HCT116 (cell line): ENCODE data around the gene ADK. TPM values are rescaled to one million over a fixed set of nuclear protein-coding genes. Genes with fewer than 3 reads are reported as not detected.

Experiments
- ATAC-seq: fragments of 200-7000 bp; cut with Tn5 transposase; 2 replicates; pipeline ENCODE4 v1.9.1; 2020; ENCODE audit warnings: mild to moderate bottlenecking, moderate library complexity
- BruUV-seq: library from RNA; stranded (reverse); fragments of 400-500 nt; replicated peaks from 2 replicates; lab custom pipeline; 2021; lab: Mats Ljungman, UMichigan
- CTCF ChIA-PET: fragments of 300-600 bp; sonication (Branson Sonifier 250); formaldehyde crosslinking; loops from one replicate; lab custom pipeline; 2021; ENCODE audit warnings: antibody characterized with exemption; lab: Charles Lee
- POLR2A ChIA-PET: fragments of 300-600, 350-600 bp; sonication (Branson Sonifier 250); formaldehyde crosslinking; loops from one replicate; lab custom pipeline; 2021; ENCODE audit warnings: antibody characterized with exemption; lab: Charles Lee
- RAD21 ChIA-PET, 2 experiments: fragments of 300-600 bp; sonication (Branson Sonifier 250); formaldehyde crosslinking; loops; one replicate each; lab custom pipeline; 2023; ENCODE audit warnings: low total read pairs in 2 of 2; ENCODE audit not compliant: uncharacterized antibody in 2 of 2, unreplicated experiment in 2 of 2, low non-redundant PET in 1 of 2; lab: Charles Lee
- DNase-seq: peaks from one replicate; pipeline ENCODE4 v3.0.0-alpha.2; 2010; ENCODE audit warnings: low read depth, low spot score
- H2AFZ ChIP-seq: fragments of 200-600 bp; shearing (Covaris generic), sonication (generic); 2 replicates; pipeline ENCODE4 v1.6.1; 2017; ENCODE audit warnings: low read depth, mixed run types, mixed read lengths, antibody characterized with exemption, low read length; ENCODE audit not compliant: poor library complexity, severe bottlenecking
- H3K27ac ChIP-seq: 2 replicates; pipeline ENCODE4 v1.5.1; 2012; ENCODE audit warnings: low read depth, low read length
- H3K27me3 ChIP-seq: fragments of 200-600 bp; sonication (generic); 2 replicates; pipeline ENCODE4 v1.6.1; 2016; ENCODE audit warnings: mixed run types, low read length, mixed read lengths; ENCODE audit not compliant: insufficient read depth
- H3K36me3 ChIP-seq, 2 experiments: fragments of 200-500 bp in 1 of 2; fragments of 200-600 bp in 1 of 2; sonication (Bioruptor generic) in 1 of 2; sonication (generic) in 1 of 2; 2 replicates each; pipeline versions ENCODE4 v1.5.1 to v1.6.1; 2014 to 2016; ENCODE audit warnings: low read length in 2 of 2, inconsistent platforms in 1 of 2, mixed read lengths in 1 of 2, mixed run types in 1 of 2; ENCODE audit not compliant: insufficient read depth in 2 of 2, control insufficient read depth in 1 of 2
- H3K4me1 ChIP-seq, 2 experiments: fragments of 200-600 bp in 1 of 2; sonication (generic) in 1 of 2; 2 replicates each; pipeline versions ENCODE4 v1.5.1 to v1.6.1; 2012 to 2017; ENCODE audit warnings: low read length in 2 of 2, inconsistent platforms in 1 of 2, mild to moderate bottlenecking in 1 of 2, mixed read lengths in 1 of 2, mixed run types in 1 of 2, moderate library complexity in 1 of 2; ENCODE audit not compliant: insufficient read depth in 2 of 2, control insufficient read depth in 1 of 2
- H3K4me2 ChIP-seq: fragments of 200-600 bp; sonication (generic); 2 replicates; pipeline ENCODE4 v1.6.1; 2017; ENCODE audit warnings: mixed run types, low read length, mixed read lengths
- H3K4me3 ChIP-seq, 2 experiments: fragments of 200-600 bp in 1 of 2; sonication (generic) in 1 of 2; replicated peaks in 1 of 2; 2 replicates each; pipeline ENCODE4 v1.5.1; 2011 to 2016; ENCODE audit warnings: low read length in 2 of 2, control low read depth in 1 of 2, low read depth in 1 of 2, mild to moderate bottlenecking in 1 of 2, mixed read lengths in 1 of 2, mixed run types in 1 of 2
- H3K79me2 ChIP-seq: fragments of 200-600 bp; sonication (generic); 2 replicates; pipeline ENCODE4 v1.6.1; 2017; ENCODE audit warnings: mild to moderate bottlenecking, mixed run types, low read length, moderate library complexity, mixed read lengths; ENCODE audit not compliant: insufficient read depth
- H3K9ac ChIP-seq: fragments of 200-600 bp; sonication (generic); 2 replicates; pipeline ENCODE4 v1.6.1; 2016; ENCODE audit warnings: low read length, mixed read lengths
- H3K9me2 ChIP-seq: fragments of 200-600 bp; sonication (generic), shearing (Covaris generic); 2 replicates; pipeline ENCODE4 v1.6.1; 2017; ENCODE audit warnings: mixed run types, mild to moderate bottlenecking, moderate library complexity; ENCODE audit not compliant: insufficient read depth
- H3K9me3 ChIP-seq, 2 experiments: fragments of 200-500 bp in 1 of 2; fragments of 200-600 bp in 1 of 2; sonication (Bioruptor generic) in 1 of 2; sonication (generic) in 1 of 2; 2 replicates each; pipeline ENCODE4 v1.6.1; 2014 to 2017; ENCODE audit warnings: low read length in 2 of 2, mixed read lengths in 2 of 2, inconsistent platforms in 1 of 2, low read depth in 1 of 2, mild to moderate bottlenecking in 1 of 2, mixed run types in 1 of 2, moderate library complexity in 1 of 2; ENCODE audit not compliant: control insufficient read depth in 1 of 2, insufficient read depth in 1 of 2
- H4K20me1 ChIP-seq: fragments of 200-600 bp; sonication (generic), shearing (Covaris generic); 2 replicates; pipeline ENCODE4 v1.6.1; 2017; ENCODE audit warnings: mixed run types, mild to moderate bottlenecking, moderate library complexity; ENCODE audit not compliant: insufficient read depth
- ATF3 ChIP-seq: IDR thresholded peaks from 2 replicates; pipeline ENCODE4 v1.6.1; 2012
- CTCF ChIP-seq, 3 experiments: fragments of 200-600 bp in 1 of 3; sonication (generic) in 1 of 3; IDR thresholded peaks in 2 of 3; conservative IDR thresholded peaks in 1 of 3; 2 replicates each; pipeline ENCODE4 v1.5.1; 2012 to 2017; ENCODE audit warnings: low read depth in 2 of 3, low read length in 2 of 3, antibody characterized with exemption in 1 of 3, borderline replicate concordance in 1 of 3, control low read depth in 1 of 3, mild to moderate bottlenecking in 1 of 3, mixed read lengths in 1 of 3, mixed run types in 1 of 3, moderate library complexity in 1 of 3; ENCODE audit not compliant: insufficient read depth in 1 of 3
- ELF1 ChIP-seq: IDR thresholded peaks from 2 replicates; pipeline ENCODE4 v1.6.1; 2012; ENCODE audit warnings: low read depth, borderline replicate concordance
- EZH2 ChIP-seq: fragments of 200-600 bp; sonication (generic); IDR thresholded peaks from 2 replicates; pipeline ENCODE4 v1.6.1; 2017; ENCODE audit warnings: antibody characterized with exemption, mixed run types
- EZH2phosphoT487 ChIP-seq: fragments of 200-600 bp; IDR thresholded peaks from 2 replicates; pipeline ENCODE4 v1.6.1; 2018; ENCODE audit warnings: antibody characterized with exemption, borderline replicate concordance
- FOSL1 ChIP-seq: IDR thresholded peaks from 2 replicates; pipeline ENCODE4 v1.6.1; 2012; ENCODE audit warnings: low read depth
- JUND ChIP-seq: IDR thresholded peaks from 2 replicates; pipeline ENCODE4 v1.6.1; 2012
- MAX ChIP-seq: IDR thresholded peaks from 2 replicates; pipeline ENCODE4 v1.6.1; 2012
- RAD21 ChIP-seq: IDR thresholded peaks from 2 replicates; pipeline ENCODE4 v1.6.1; 2012; ENCODE audit warnings: low read depth, mild to moderate bottlenecking
- SIN3A ChIP-seq: IDR thresholded peaks from 2 replicates; pipeline ENCODE4 v1.6.1; 2012; ENCODE audit warnings: low read depth
- SP1 ChIP-seq: IDR thresholded peaks from 2 replicates; pipeline ENCODE4 v1.6.1; 2012; ENCODE audit warnings: low read depth
- ZNF274 ChIP-seq: fragments of 200-500 bp; sonication (Bioruptor generic); IDR thresholded peaks from 2 replicates; pipeline ENCODE4 v1.6.1; 2014; ENCODE audit warnings: mild to moderate bottlenecking, low read depth, low read length, inconsistent platforms
- intact Hi-C: fragments of 100-400 bp; cut with micrococcal nuclease; formaldehyde crosslinking; loops from 2 replicates; pipeline ENCODE4 v1.10.0; 2022
- total RNA-seq: library from RNA; stranded (reverse); gene quantifications from one replicate; pipeline ENCODE4 v1.2.1, GENCODE V29; 2021; ENCODE audit not compliant: unreplicated experiment

ADK gene
- total RNA-seq, 1 experiment from 2014 or later, result 55.0 TPM

- H4K20me1 ChIP-seq, result no peaks in the 10 kb centered on the region; the same call in 1 of the 2 replicates
- RAD21 ChIA-PET, result no interaction called here
- POLR2A ChIA-PET, result no interaction called here
- no peak for DNase-seq
- H3K4me2 ChIP-seq, result no peak overlapping the region
- no peak overlapping the region for H3K4me3 ChIP-seq
- H3K36me3 ChIP-seq, result no peaks in the 10 kb centered on the region
- H3K27me3 ChIP-seq, result no peaks in the 10 kb centered on the region
- TF ChIP-seq RAD21 (no peak), ELF1 (no peak), JUND (no peak), CTCF (IDR thresholded peaks at IDR 0.05 in 2 of 3, conservative IDR thresholded peaks at IDR 0.05 in 1 of 3; ENCODE audit: borderline replicate concordance in 1 of 3, insufficient read depth in 1 of 3, low read depth in 2 of 3, low read length in 2 of 3) (no peak), FOSL1 (no peak), SP1 (no peak), EZH2 (no peak), ATF3 (no peak), SIN3A (no peak), MAX (no peak), ZNF274 (no peak), EZH2phosphoT487 (no peak)
- H3K9ac ChIP-seq, result no peak overlapping the region
- no peak for ATAC-seq
- intact Hi-C loops, result no loop called here
- peaks cover 19 to 30% of the 10 kb centered on the region in 2 experiments for H3K4me1 ChIP-seq
- no TSS peak for BruUV-seq
- no peak overlapping the region for H3K27ac ChIP-seq
- H3K9me2 ChIP-seq, result no peaks in the 10 kb centered on the region
- peaks cover 95% of the 10 kb centered on the region for H3K79me2 ChIP-seq
- no peak overlapping the region for H2AFZ ChIP-seq
- no peaks in the 10 kb centered on the region for H3K9me3 ChIP-seq
- CTCF ChIA-PET, result no interaction called here
These were observed 44.0 kb downstream of the ADK start for GRCh38 chr10:74194999-74195398.
